Adipocyte (in vitro differentiated cells): ENCODE data around the gene GEMIN5.

Experiments used
- DNase-seq: peaks from one replicate; pipeline ENCODE4 v3.0.0-alpha.2; 2015; ENCODE audit warnings: low read depth
- H3K27me3 ChIP-seq: replicated peaks from 2 replicates; pipeline ENCODE4 v1.7.0; 2013; ENCODE audit warnings: mild to moderate bottlenecking, low read length, moderate library complexity; ENCODE audit not compliant: control insufficient read depth, insufficient read depth
- H3K36me3 ChIP-seq: 2 replicates; pipeline ENCODE4 v1.7.0; 2013; ENCODE audit warnings: low read length, mild to moderate bottlenecking, moderate library complexity; ENCODE audit not compliant: control insufficient read depth, insufficient read depth, severe bottlenecking
- H3K4me1 ChIP-seq: 2 replicates; pipeline ENCODE4 v1.7.0; 2013; ENCODE audit warnings: mild to moderate bottlenecking, low read length, moderate library complexity; ENCODE audit not compliant: control insufficient read depth, insufficient read depth
- H3K4me3 ChIP-seq: 2 replicates; pipeline ENCODE4 v1.7.0; 2013; ENCODE audit warnings: mild to moderate bottlenecking, low read length, moderate library complexity
- H3K9ac ChIP-seq: 2 replicates; pipeline ENCODE4 v1.7.0; 2013; ENCODE audit warnings: mild to moderate bottlenecking, low read length, moderate library complexity
- H3K9me3 ChIP-seq: 2 replicates; pipeline ENCODE4 v1.7.0; 2013; ENCODE audit warnings: mild to moderate bottlenecking, low read length, moderate library complexity; ENCODE audit not compliant: control insufficient read depth

GEMIN5 gene

GRCh38 chr5:154966874-154967273 lies 28.9 kb upstream of the GEMIN5 start:
- Histone ChIP-seq H3K4me1 (peaks cover 3% of the 10 kb centered on the region), H3K9ac (no peak overlapping the region), H3K36me3 (peaks cover 48% of the 10 kb centered on the region), H3K4me3 (no peak overlapping the region), H3K27me3 (no peaks in the 10 kb centered on the region), H3K9me3 (no peaks in the 10 kb centered on the region)
- no peak for DNase-seq

GRCh38 chr5:154966081-154966841 lies 28.2 kb upstream of the GEMIN5 start:
- Histone ChIP-seq H3K9ac (no peak overlapping the region), H3K27me3 (no peaks in the 10 kb centered on the region), H3K9me3 (no peaks in the 10 kb centered on the region), H3K4me1 (peaks cover 3% of the 10 kb centered on the region), H3K4me3 (no peak overlapping the region), H3K36me3 (peaks cover 55% of the 10 kb centered on the region)
- no peak for DNase-seq

- Histone ChIP-seq H3K4me3 (no peak overlapping the region), H3K4me1 (no peaks in the 10 kb centered on the region), H3K27me3 (no peaks in the 10 kb centered on the region), H3K36me3 (peaks cover 72% of the 10 kb centered on the region), H3K9ac (no peak overlapping the region), H3K9me3 (no peaks in the 10 kb centered on the region)
- DNase-seq: no peak
Observed at GRCh38 chr5:154962494-154962893, 24.5 kb upstream of the GEMIN5 start.

GRCh38 chr5:154956712-154957111 lies 18.7 kb upstream of the GEMIN5 start:
- Histone ChIP-seq H3K4me3 (no peak overlapping the region), H3K36me3 (peaks cover 48% of the 10 kb centered on the region), H3K27me3 (no peaks in the 10 kb centered on the region), H3K9ac (no peak overlapping the region), H3K9me3 (no peaks in the 10 kb centered on the region), H3K4me1 (no peaks in the 10 kb centered on the region)
- no peak for DNase-seq

- Histone ChIP-seq H3K4me3 (peak overlapping the region; percentile 4), H3K36me3 (peaks cover 7% of the 10 kb centered on the region), H3K27me3 (no peaks in the 10 kb centered on the region), H3K9ac (no peak overlapping the region), H3K9me3 (no peaks in the 10 kb centered on the region), H3K4me1 (peaks cover 22% of the 10 kb centered on the region)
- DNase-seq: no peak
Observed at GRCh38 chr5:154949781-154950180, 11.8 kb upstream of the GEMIN5 start.

- H3K36me3 ChIP-seq: peaks cover 7% of the 10 kb centered on the region
- H3K4me3 ChIP-seq: no peak overlapping the region
- H3K27me3 ChIP-seq: no peaks in the 10 kb centered on the region
- DNase-seq: no peak
- H3K9ac ChIP-seq: no peak overlapping the region
- H3K9me3 ChIP-seq: no peaks in the 10 kb centered on the region
- H3K4me1 ChIP-seq: peaks cover 22% of the 10 kb centered on the region
Observed at GRCh38 chr5:154948313-154948712, 10.3 kb upstream of the GEMIN5 start.

GRCh38 chr5:154947778-154948177 lies 9.8 kb upstream of the GEMIN5 start:
- Histone ChIP-seq H3K4me3 (no peak overlapping the region), H3K9ac (no peak overlapping the region)
- DNase-seq: no peak

GRCh38 chr5:154945695-154946301 lies 7.8 kb upstream of the GEMIN5 start:
- Histone ChIP-seq H3K27me3 (no peaks in the 10 kb centered on the region), H3K9me3 (no peaks in the 10 kb centered on the region), H3K4me1 (peaks cover 36% of the 10 kb centered on the region), H3K36me3 (peaks cover 5% of the 10 kb centered on the region), H3K9ac (peak overlapping the region; percentile 3), H3K4me3 (no peak overlapping the region)
- DNase-seq: peak; percentile 65

More at GRCh38 chr5:154947778-154948177, 9.8 kb upstream of the GEMIN5 start:
- peaks cover 22% of the 10 kb centered on the region for H3K4me1 ChIP-seq
- peaks cover 7% of the 10 kb centered on the region for H3K36me3 ChIP-seq
- H3K9me3 ChIP-seq: no peaks in the 10 kb centered on the region
- H3K27me3 ChIP-seq: no peaks in the 10 kb centered on the region

GRCh38 chr5:154944716-154945115 lies 6.7 kb upstream of the GEMIN5 start:
- no peak for DNase-seq
- H3K4me1 ChIP-seq: peaks cover 29% of the 10 kb centered on the region
- H3K4me3 ChIP-seq: no peak overlapping the region
- no peaks in the 10 kb centered on the region for H3K27me3 ChIP-seq
- H3K9me3 ChIP-seq: no peaks in the 10 kb centered on the region
- no peaks in the 10 kb centered on the region for H3K36me3 ChIP-seq
- peak overlapping the region; percentile 13 for H3K9ac ChIP-seq

- no peak for DNase-seq
Observed at GRCh38 chr5:154943527-154943926, 5.5 kb upstream of the GEMIN5 start.

GRCh38 chr5:154940772-154941620 lies 3.0 kb upstream of the GEMIN5 start, which contains the start of gene MRPL22:
Gene MRPL22, plus strand, starts transcription at chr5:154941073. Its CDS starts 38 bp downstream, at chr5:154941111.
- no peaks in the 10 kb centered on the region for H3K9me3 ChIP-seq
- peak within 1 kb of the TSS; percentile 95 for H3K4me3 ChIP-seq
- H3K4me1 ChIP-seq: peaks cover 29% of the 10 kb centered on the region
- no peaks in the 10 kb centered on the region for H3K27me3 ChIP-seq
- H3K36me3 ChIP-seq: no peaks in the 10 kb centered on the region
- peak within 1 kb of the TSS; percentile 95 for H3K9ac ChIP-seq
- DNase-seq: peak; percentile 97

More at GRCh38 chr5:154943527-154943926, 5.5 kb upstream of the GEMIN5 start:
- Histone ChIP-seq H3K4me3 (no peak overlapping the region), H3K27me3 (no peaks in the 10 kb centered on the region), H3K9me3 (no peaks in the 10 kb centered on the region), H3K36me3 (no peaks in the 10 kb centered on the region), H3K9ac (no peak overlapping the region), H3K4me1 (peaks cover 18% of the 10 kb centered on the region)
